Astrocyte of the spinal cord (primary cell): ENCODE data around the gene GSPT1.
A peak's percentile ranks its signal among the peaks of the same experiment; 100 is the strongest.

Experiments used
- DNase-seq: peaks from one replicate; pipeline ENCODE4 v3.0.0; 2011; ENCODE audit warnings: low read depth, low spot score
- H3K4me3 ChIP-seq: 2 replicates; pipeline ENCODE4 v1.5.1; 2011; ENCODE audit warnings: low read depth, mild to moderate bottlenecking, low read length, moderate library complexity
- in situ Hi-C: cut with HindIII; loops from 2 replicates; pipeline ENCODE4 v1.10.0; 2017; ENCODE audit warnings: low sequenced_read_pairs
- TF ChIP-seq, protein P1 (sequence below): IDR thresholded peaks from 2 replicates; pipeline ENCODE4 v1.5.1; 2012; ENCODE audit warnings: low read depth, mild to moderate bottlenecking, low read length, inconsistent platforms

Gene GSPT1

GRCh38 chr16:11843206-11843605, 72.5 kb downstream of the GSPT1 start:
- TF ChIP-seq, protein P1, sequence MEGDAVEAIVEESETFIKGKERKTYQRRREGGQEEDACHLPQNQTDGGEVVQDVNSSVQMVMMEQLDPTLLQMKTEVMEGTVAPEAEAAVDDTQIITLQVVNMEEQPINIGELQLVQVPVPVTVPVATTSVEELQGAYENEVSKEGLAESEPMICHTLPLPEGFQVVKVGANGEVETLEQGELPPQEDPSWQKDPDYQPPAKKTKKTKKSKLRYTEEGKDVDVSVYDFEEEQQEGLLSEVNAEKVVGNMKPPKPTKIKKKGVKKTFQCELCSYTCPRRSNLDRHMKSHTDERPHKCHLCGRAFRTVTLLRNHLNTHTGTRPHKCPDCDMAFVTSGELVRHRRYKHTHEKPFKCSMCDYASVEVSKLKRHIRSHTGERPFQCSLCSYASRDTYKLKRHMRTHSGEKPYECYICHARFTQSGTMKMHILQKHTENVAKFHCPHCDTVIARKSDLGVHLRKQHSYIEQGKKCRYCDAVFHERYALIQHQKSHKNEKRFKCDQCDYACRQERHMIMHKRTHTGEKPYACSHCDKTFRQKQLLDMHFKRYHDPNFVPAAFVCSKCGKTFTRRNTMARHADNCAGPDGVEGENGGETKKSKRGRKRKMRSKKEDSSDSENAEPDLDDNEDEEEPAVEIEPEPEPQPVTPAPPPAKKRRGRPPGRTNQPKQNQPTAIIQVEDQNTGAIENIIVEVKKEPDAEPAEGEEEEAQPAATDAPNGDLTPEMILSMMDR = no peak
- no peak for DNase-seq
- in situ Hi-C loops = no loop called here
- H3K4me3 ChIP-seq = no peak overlapping the region

- in situ Hi-C loops = no loop called here
- TF ChIP-seq, protein P1 = no peak
- no peak for DNase-seq
These were observed 74.7 kb downstream of the GSPT1 start for GRCh38 chr16:11841026-11841425.

GRCh38 chr16:11836650-11837244, 79.0 kb downstream of the GSPT1 start:
- H3K4me3 ChIP-seq = no peak overlapping the region
- TF ChIP-seq, protein P1 = no peak
- in situ Hi-C loops = no loop called here
- peak; percentile 92 for DNase-seq

More at GRCh38 chr16:11841026-11841425, 74.7 kb downstream of the GSPT1 start:
- no peak overlapping the region for H3K4me3 ChIP-seq

GRCh38 chr16:11835891-11836649, 79.7 kb downstream of the GSPT1 start:
- no peak overlapping the region for H3K4me3 ChIP-seq
- TF ChIP-seq, protein P1 = no peak
- in situ Hi-C loops = no loop called here
- peak; percentile 78 for DNase-seq

GRCh38 chr16:11835309-11835708, 80.4 kb downstream of the GSPT1 start:
- DNase-seq = no peak
- TF ChIP-seq, protein P1 = no peak
- in situ Hi-C loops = no loop called here

GRCh38 chr16:11833951-11834695, 81.6 kb downstream of the GSPT1 start:
- TF ChIP-seq, protein P1 = no peak
- H3K4me3 ChIP-seq = no peak overlapping the region
- DNase-seq = peak; percentile 82
- in situ Hi-C loops = no loop called here

More at GRCh38 chr16:11835309-11835708, 80.4 kb downstream of the GSPT1 start:
- no peak overlapping the region for H3K4me3 ChIP-seq
